Endodermal cell (in vitro differentiated cells): ENCODE results near the gene FARP1. TPM values are rescaled to one million over a fixed set of nuclear protein-coding genes. Genes with fewer than 3 reads are reported as not detected.

Experiments used
- DNase-seq: peaks from one replicate; pipeline ENCODE4 v3.0.0-alpha.2; 2017
- H3K27ac ChIP-seq: 2 replicates; pipeline ENCODE4 v1.5.1; 2013; ENCODE audit warnings: mild to moderate bottlenecking, low read depth, low read length, moderate library complexity
- H3K27me3 ChIP-seq: 2 replicates; pipeline ENCODE4 v1.6.1; 2013; ENCODE audit warnings: mild to moderate bottlenecking, low read length, moderate library complexity; ENCODE audit not compliant: insufficient read depth, control insufficient read depth, poor library complexity, severe bottlenecking
- H3K36me3 ChIP-seq: 2 replicates; pipeline ENCODE4 v1.7.0; 2013; ENCODE audit warnings: mild to moderate bottlenecking, low read length, moderate library complexity; ENCODE audit not compliant: control insufficient read depth, insufficient read depth
- H3K4me1 ChIP-seq: one replicate; pipeline ENCODE4 v1.7.0; 2013; ENCODE audit warnings: low read length; ENCODE audit not compliant: control insufficient read depth, insufficient read depth
- H3K4me3 ChIP-seq: 2 replicates; pipeline ENCODE4 v1.5.1; 2013; ENCODE audit warnings: mild to moderate bottlenecking, low read length, moderate library complexity
- H3K9ac ChIP-seq: 2 replicates; pipeline ENCODE4 v1.6.1; 2013; ENCODE audit warnings: mild to moderate bottlenecking, low read length, moderate library complexity; ENCODE audit not compliant: poor library complexity, severe bottlenecking; ENCODE audit errors: extremely low read depth
- H3K9me3 ChIP-seq: 2 replicates; pipeline ENCODE4 v1.6.1; 2013; ENCODE audit warnings: mild to moderate bottlenecking, low read length, moderate library complexity; ENCODE audit not compliant: control insufficient read depth
- H3K27ac Mint-ChIP-seq: 2 replicates; pipeline ENCODE4 v1.8.0; 2020; ENCODE audit warnings: mixed read lengths
- H3K27me3 Mint-ChIP-seq: 2 replicates; pipeline ENCODE4 v1.8.0; 2021; ENCODE audit warnings: mild to moderate bottlenecking, mixed read lengths; ENCODE audit not compliant: insufficient read depth
- H3K36me3 Mint-ChIP-seq: 2 replicates; pipeline ENCODE4 v1.8.0; 2020; ENCODE audit warnings: low read depth, mixed read lengths
- H3K4me1 Mint-ChIP-seq: 2 replicates; pipeline ENCODE4 v1.8.0; 2020; ENCODE audit warnings: mixed read lengths
- H3K4me3 Mint-ChIP-seq: 2 replicates; pipeline ENCODE4 v1.8.0; 2020; ENCODE audit warnings: mild to moderate bottlenecking, moderate library complexity, mixed read lengths
- H3K9me3 Mint-ChIP-seq: 2 replicates; pipeline ENCODE4 v1.8.0; 2020; ENCODE audit warnings: mild to moderate bottlenecking, mixed read lengths
- CTCF ChIP-seq: fragments of 200-600 bp; sonication (generic); conservative IDR thresholded peaks from 2 replicates; pipeline ENCODE4 v1.5.0; 2021; ENCODE audit warnings: antibody characterized with exemption, mild to moderate bottlenecking
- WGBS, 2 experiments: methylation state at CpG; one replicate each; pipeline versions ENCODE4 v1.1.5 to v1.1.7; 2013; ENCODE audit warnings: missing lambda C conversion rate in 2 of 2, mixed read lengths in 1 of 2; ENCODE audit not compliant: insufficient coverage in 1 of 2, insufficient read length in 1 of 2; 5-methylcytosine and 5-hydroxymethylcytosine counted together
- total RNA-seq, 2 donors: library from RNA; stranded (reverse); fragmentation: NEBNext Ultra II Directional in 1 of 2; extraction: Animal tissue kit (Norgen Biotek cat#: 25700) in 1 of 2; gene quantifications; 2 replicates in 1 of 2; 3 replicates in 1 of 2; pipeline ENCODE4 v1.2.1, GENCODE V29; 2021

FARP1 gene
- total RNA-seq, 2 donors from 2014 or later, result 237 to 319 TPM

- Mint-ChIP-seq H3K27me3 (no peaks in the 10 kb centered on the region), H3K9me3 (no peaks in the 10 kb centered on the region), H3K4me1 (peaks cover 58% of the 10 kb centered on the region)
These were observed 358.1 kb downstream of the FARP1 start for GRCh38 chr13:98500963-98501421.

GRCh38 chr13:98503175-98504028 lies 360.5 kb downstream of the FARP1 start:
- Mint-ChIP-seq H3K27me3 (no peaks in the 10 kb centered on the region), H3K27ac (no peak overlapping the region), H3K36me3 (peaks cover 13% of the 10 kb centered on the region), H3K4me3 (no peak overlapping the region), H3K4me1 (peaks cover 64% of the 10 kb centered on the region), H3K9me3 (no peaks in the 10 kb centered on the region)
- TF ChIP-seq CTCF, result no peak
- no peak overlapping the region for H3K27ac ChIP-seq
- no peak overlapping the region for H3K9ac ChIP-seq
- no peaks in the 10 kb centered on the region for H3K27me3 ChIP-seq
- H3K9me3 ChIP-seq, result no peaks in the 10 kb centered on the region
- peaks cover 53% of the 10 kb centered on the region for H3K4me1 ChIP-seq
- WGBS, 2 experiments, result 85 to 92% methylated on average over 5 to 10 of the region's 10 CpGs
- no peak for DNase-seq
- H3K4me3 ChIP-seq, result no peak overlapping the region
- peaks cover 39% of the 10 kb centered on the region for H3K36me3 ChIP-seq

More at GRCh38 chr13:98500963-98501421, 358.1 kb downstream of the FARP1 start:
- Histone ChIP-seq H3K9ac (no peak overlapping the region), H3K36me3 (peaks cover 41% of the 10 kb centered on the region), H3K27ac (no peak overlapping the region), H3K4me3 (no peak overlapping the region), H3K4me1 (peaks cover 39% of the 10 kb centered on the region), H3K9me3 (no peaks in the 10 kb centered on the region), H3K27me3 (no peaks in the 10 kb centered on the region)
- Mint-ChIP-seq H3K36me3 (peaks cover 21% of the 10 kb centered on the region), H3K27ac (no peak overlapping the region), H3K4me3 (no peak overlapping the region)
- no peak for DNase-seq
- no peak for TF ChIP-seq CTCF
- 95 to 98% methylated on average over 6 to 10 of the region's 10 CpGs for WGBS, 2 experiments

GRCh38 chr13:98504029-98504351 lies 361.1 kb downstream of the FARP1 start:
- H3K9me3 Mint-ChIP-seq, result no peaks in the 10 kb centered on the region
- no peak overlapping the region for H3K27ac ChIP-seq
- H3K9ac ChIP-seq, result no peak overlapping the region
- H3K36me3 Mint-ChIP-seq, result peaks cover 13% of the 10 kb centered on the region
- no peaks in the 10 kb centered on the region for H3K27me3 ChIP-seq
- H3K4me3 Mint-ChIP-seq, result no peak overlapping the region
- no peak overlapping the region for H3K4me3 ChIP-seq
- H3K36me3 ChIP-seq, result peaks cover 36% of the 10 kb centered on the region
- WGBS, 2 experiments, result 80 to 100% methylated on average over 1 of the region's 1 CpG
- H3K27ac Mint-ChIP-seq, result no peak overlapping the region
- H3K9me3 ChIP-seq, result no peaks in the 10 kb centered on the region
- DNase-seq, result no peak
- H3K4me1 Mint-ChIP-seq, result peaks cover 70% of the 10 kb centered on the region
- TF ChIP-seq CTCF, result no peak
- H3K27me3 Mint-ChIP-seq, result no peaks in the 10 kb centered on the region
- peaks cover 59% of the 10 kb centered on the region for H3K4me1 ChIP-seq
